H9 (cell line): ENCODE data around the gene NFATC1. TPM values are rescaled to one million over a fixed set of nuclear protein-coding genes. Genes with fewer than 3 reads are reported as not detected.

Source experiments
- DNase-seq: peaks from one replicate; pipeline ENCODE4 v3.0.0-alpha.2; 2017
- H2AFZ ChIP-seq: one replicate; pipeline ENCODE4 v1.6.1; 2013; ENCODE audit warnings: mild to moderate bottlenecking, low read length, control low read depth, moderate library complexity
- H2AK5ac ChIP-seq: 2 replicates; pipeline ENCODE4 v1.6.1; 2013; ENCODE audit warnings: low read length, control low read depth, mixed read lengths; ENCODE audit not compliant: insufficient read length
- H2BK120ac ChIP-seq: one replicate; pipeline ENCODE4 v1.6.1; 2013; ENCODE audit warnings: low read depth, mild to moderate bottlenecking, low read length, control low read depth, inconsistent platforms; ENCODE audit not compliant: poor library complexity, severe bottlenecking
- H2BK12ac ChIP-seq: 2 replicates; pipeline ENCODE4 v1.6.1; 2013; ENCODE audit warnings: low read length, control low read depth, mixed read lengths, low read depth; ENCODE audit not compliant: insufficient read length
- H2BK15ac ChIP-seq: 2 replicates; pipeline ENCODE4 v1.6.1; 2013; ENCODE audit warnings: low read depth, low read length, control low read depth
- H2BK20ac ChIP-seq: one replicate; pipeline ENCODE4 v1.6.1; 2013; ENCODE audit warnings: low read depth, mild to moderate bottlenecking, low read length, control low read depth, inconsistent platforms; ENCODE audit not compliant: poor library complexity, severe bottlenecking
- H2BK5ac ChIP-seq: 2 replicates; pipeline ENCODE4 v1.6.1; 2013; ENCODE audit warnings: low read length, control low read depth, mixed read lengths; ENCODE audit not compliant: insufficient read length
- H3K14ac ChIP-seq: 2 replicates; pipeline ENCODE4 v1.6.1; 2013; ENCODE audit warnings: low read length, control low read depth; ENCODE audit not compliant: insufficient read depth
- H3K18ac ChIP-seq: 2 replicates; pipeline ENCODE4 v1.6.1; 2013; ENCODE audit warnings: low read depth, mild to moderate bottlenecking, mixed read lengths, low read length, control low read depth; ENCODE audit not compliant: insufficient read length
- H3K23ac ChIP-seq: 2 replicates; pipeline ENCODE4 v1.6.1; 2013; ENCODE audit warnings: low read length, control low read depth, mixed read lengths, low read depth; ENCODE audit not compliant: insufficient read length
- H3K23me2 ChIP-seq: 2 replicates; pipeline ENCODE4 v1.6.1; 2013; ENCODE audit warnings: low read depth, mild to moderate bottlenecking, mixed read lengths, low read length, control low read depth; ENCODE audit not compliant: insufficient read length, poor library complexity, severe bottlenecking
- H3K27ac ChIP-seq: 2 replicates; pipeline ENCODE4 v1.5.1; 2013; ENCODE audit warnings: low read length, control low read depth, mixed read lengths, low read depth; ENCODE audit not compliant: insufficient read length
- H3K27me3 ChIP-seq: 2 replicates; pipeline ENCODE4 v1.6.1; 2013; ENCODE audit warnings: low read length, control low read depth, inconsistent platforms; ENCODE audit not compliant: insufficient read depth
- H3K4ac ChIP-seq: 2 replicates; pipeline ENCODE4 v1.6.1; 2013; ENCODE audit warnings: low read depth, mild to moderate bottlenecking, control low read depth, inconsistent platforms, low read length, moderate library complexity
- H3K4me1 ChIP-seq: 2 replicates; pipeline ENCODE4 v1.6.1; 2013; ENCODE audit warnings: low read length, control low read depth, inconsistent platforms; ENCODE audit not compliant: insufficient read depth
- H3K4me2 ChIP-seq: 2 replicates; pipeline ENCODE4 v1.6.1; 2013; ENCODE audit warnings: low read length, control low read depth, mixed read lengths; ENCODE audit not compliant: insufficient read length, insufficient read depth
- H3K56ac ChIP-seq: 2 replicates; pipeline ENCODE4 v1.6.1; 2013; ENCODE audit warnings: low read depth, mild to moderate bottlenecking, mixed read lengths, low read length, control low read depth; ENCODE audit not compliant: insufficient read length
- H3K79me1 ChIP-seq: 2 replicates; pipeline ENCODE4 v1.6.1; 2013; ENCODE audit warnings: low read depth, mild to moderate bottlenecking, moderate library complexity, low read length, control low read depth, inconsistent platforms; ENCODE audit not compliant: insufficient read depth, poor library complexity, severe bottlenecking
- H3K79me2 ChIP-seq: 2 replicates; pipeline ENCODE4 v1.6.1; 2013; ENCODE audit warnings: low read length, control low read depth, inconsistent platforms; ENCODE audit not compliant: insufficient read depth
- H3K9ac ChIP-seq: 2 replicates; pipeline ENCODE4 v1.6.1; 2013; ENCODE audit warnings: low read length, control low read depth, mixed read lengths; ENCODE audit not compliant: insufficient read length; ENCODE audit errors: extremely low read depth
- H3K9me3 ChIP-seq: one replicate; pipeline ENCODE4 v1.6.1; 2013; ENCODE audit warnings: low read depth, low read length, inconsistent platforms; ENCODE audit not compliant: control insufficient read depth
- H3T11ph ChIP-seq: one replicate; pipeline ENCODE4 v1.6.1; 2013; ENCODE audit warnings: mild to moderate bottlenecking, low read length, control low read depth, inconsistent platforms
- H4K20me1 ChIP-seq: one replicate; pipeline ENCODE4 v1.6.1; 2013; ENCODE audit not compliant: control insufficient read depth, insufficient read length, insufficient read depth
- H4K5ac ChIP-seq: 2 replicates; pipeline ENCODE4 v1.6.1; 2013; ENCODE audit warnings: low read depth, mild to moderate bottlenecking, mixed read lengths, low read length, control low read depth; ENCODE audit not compliant: insufficient read length
- H4K8ac ChIP-seq: replicated peaks from 2 replicates; pipeline ENCODE4 v1.6.1; 2013; ENCODE audit warnings: low read length, control low read depth, mixed read lengths, low read depth; ENCODE audit not compliant: insufficient read length
- H4K91ac ChIP-seq: 2 replicates; pipeline ENCODE4 v1.6.1; 2013; ENCODE audit warnings: low read depth, mild to moderate bottlenecking, moderate library complexity, mixed read lengths, low read length, control low read depth; ENCODE audit not compliant: insufficient read length
- H3K27ac Mint-ChIP-seq, 3 experiments: 2 replicates in 2 of 3; 3 replicates in 1 of 3; pipeline ENCODE4 v1.8.0; 2020 to 2021; ENCODE audit warnings: mixed read lengths in 3 of 3, mild to moderate bottlenecking in 1 of 3, moderate library complexity in 1 of 3
- H3K27me3 Mint-ChIP-seq: 2 replicates; pipeline ENCODE4 v1.8.0; 2021; ENCODE audit warnings: low read depth, mild to moderate bottlenecking, moderate library complexity, mixed read lengths
- H3K36me3 Mint-ChIP-seq, 3 experiments: 2 replicates in 2 of 3; 3 replicates in 1 of 3; pipeline ENCODE4 v1.8.0; 2020 to 2021; ENCODE audit warnings: low read depth in 3 of 3, mixed read lengths in 3 of 3; ENCODE audit not compliant: insufficient read depth in 1 of 3
- H3K4me1 Mint-ChIP-seq, 2 experiments: 2 replicates each; pipeline ENCODE4 v1.8.0; 2020; ENCODE audit warnings: mixed read lengths in 2 of 2
- H3K4me3 Mint-ChIP-seq, 2 experiments: 2 replicates in 1 of 2; 3 replicates in 1 of 2; pipeline ENCODE4 v1.8.0; 2020 to 2021; ENCODE audit warnings: mild to moderate bottlenecking in 2 of 2, mixed read lengths in 2 of 2, moderate library complexity in 1 of 2
- H3K9me3 Mint-ChIP-seq, 2 experiments: 2 replicates in 1 of 2; 3 replicates in 1 of 2; pipeline ENCODE4 v1.8.0; 2020; ENCODE audit warnings: mild to moderate bottlenecking in 2 of 2, mixed read lengths in 2 of 2, moderate library complexity in 1 of 2
- WGBS: extraction: QIAGEN DNeasy Blood & Tissue Kit; methylation state at CpG from one replicate; pipeline ENCODE4 v1.1.7; 2013; ENCODE audit warnings: missing lambda C conversion rate, low lambda C conversion rate, mixed read lengths; ENCODE audit not compliant: insufficient read length; ENCODE audit errors: extremely low coverage; 5-methylcytosine and 5-hydroxymethylcytosine counted together
- total RNA-seq: library from RNA; stranded (reverse); gene quantifications from 2 replicates; pipeline ENCODE4 v1.2.1, GENCODE V29; 2021
- TF ChIP-seq, protein P1 (sequence below): fragments of 200-600 bp; sonication (generic); conservative IDR thresholded peaks from 3 replicates; pipeline ENCODE4 v1.8.0; 2021; ENCODE audit warnings: antibody characterized with exemption, mild to moderate bottlenecking

NFATC1 gene
- total RNA-seq, 1 experiment from 2014 or later: 5.5 TPM

DNA sequence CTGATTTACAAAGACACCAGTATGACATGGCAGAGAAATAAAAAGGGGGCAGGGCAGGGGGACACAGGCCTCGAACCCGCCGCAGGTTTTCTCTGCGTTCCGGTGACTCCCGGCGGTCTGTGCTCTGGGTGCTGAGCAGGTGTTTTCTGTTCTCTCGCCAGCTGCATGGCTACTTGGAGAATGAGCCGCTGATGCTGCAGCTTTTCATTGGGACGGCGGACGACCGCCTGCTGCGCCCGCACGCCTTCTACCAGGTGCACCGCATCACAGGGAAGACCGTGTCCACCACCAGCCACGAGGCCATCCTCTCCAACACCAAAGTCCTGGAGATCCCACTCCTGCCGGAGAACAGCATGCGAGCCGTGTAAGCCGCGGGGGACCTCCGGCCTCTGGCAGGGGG, 52.9 kb downstream of the NFATC1 start:
- Histone ChIP-seq H2BK5ac (no peak overlapping the region), H3K18ac (no peak overlapping the region), H2BK20ac (no peak overlapping the region), H2BK15ac (no peak overlapping the region), H3K79me2 (no peaks in the 10 kb centered on the region), H3K23me2 (no peaks in the 10 kb centered on the region), H2BK12ac (no peak overlapping the region), H3K9ac (no peak overlapping the region), H4K91ac (no peak overlapping the region), H3K27me3 (no peaks in the 10 kb centered on the region), H3K23ac (no peak overlapping the region), H3K4me1 (no peaks in the 10 kb centered on the region), H4K20me1 (peaks cover 2% of the 10 kb centered on the region), H3K4me2 (no peak overlapping the region), H2BK120ac (no peak overlapping the region), H3T11ph (no peak overlapping the region), H3K79me1 (no peaks in the 10 kb centered on the region), H2AFZ (no peak overlapping the region), H3K56ac (no peak overlapping the region), H3K9me3 (no peaks in the 10 kb centered on the region), H2AK5ac (no peak overlapping the region), H3K14ac (no peak overlapping the region), H3K4ac (no peak overlapping the region), H4K8ac (no peak overlapping the region), H3K27ac (no peak overlapping the region), H4K5ac (no peak overlapping the region)
- no peak for DNase-seq
- WGBS: no CpG with 5 or more reads among the region's 25 CpGs
- no peaks in the 10 kb centered on the region for H3K9me3 Mint-ChIP-seq
- peaks cover 9 to 12% of the 10 kb centered on the region in 2 experiments for H3K4me1 Mint-ChIP-seq
- TF ChIP-seq, protein P1, sequence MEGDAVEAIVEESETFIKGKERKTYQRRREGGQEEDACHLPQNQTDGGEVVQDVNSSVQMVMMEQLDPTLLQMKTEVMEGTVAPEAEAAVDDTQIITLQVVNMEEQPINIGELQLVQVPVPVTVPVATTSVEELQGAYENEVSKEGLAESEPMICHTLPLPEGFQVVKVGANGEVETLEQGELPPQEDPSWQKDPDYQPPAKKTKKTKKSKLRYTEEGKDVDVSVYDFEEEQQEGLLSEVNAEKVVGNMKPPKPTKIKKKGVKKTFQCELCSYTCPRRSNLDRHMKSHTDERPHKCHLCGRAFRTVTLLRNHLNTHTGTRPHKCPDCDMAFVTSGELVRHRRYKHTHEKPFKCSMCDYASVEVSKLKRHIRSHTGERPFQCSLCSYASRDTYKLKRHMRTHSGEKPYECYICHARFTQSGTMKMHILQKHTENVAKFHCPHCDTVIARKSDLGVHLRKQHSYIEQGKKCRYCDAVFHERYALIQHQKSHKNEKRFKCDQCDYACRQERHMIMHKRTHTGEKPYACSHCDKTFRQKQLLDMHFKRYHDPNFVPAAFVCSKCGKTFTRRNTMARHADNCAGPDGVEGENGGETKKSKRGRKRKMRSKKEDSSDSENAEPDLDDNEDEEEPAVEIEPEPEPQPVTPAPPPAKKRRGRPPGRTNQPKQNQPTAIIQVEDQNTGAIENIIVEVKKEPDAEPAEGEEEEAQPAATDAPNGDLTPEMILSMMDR: no peak
- no peaks in the 10 kb centered on the region for H3K36me3 Mint-ChIP-seq
- no peaks in the 10 kb centered on the region for H3K27me3 Mint-ChIP-seq
- H3K4me3 Mint-ChIP-seq: no peak overlapping the region
- no peak overlapping the region for H3K27ac Mint-ChIP-seq
